ENCODE results near the gene SYT1.
"Not testable (repeated sequence)": the region's sequence is repeated elsewhere in the genome, so short reads cannot be mapped to it uniquely, and the experiment has no call there.

Gene SYT1

GRCh38 chr12:78864403-78864869 is at the start of gene SYT1:
SYT1 (plus strand) TSS chr12:78864774.
- no peak for DNase-seq (ENCODE audit: low read depth in 4 of 4, low spot score in 1 of 4)

- no peak for DNase-seq (ENCODE audit: low read depth in 4 of 4, low spot score in 1 of 4)
These were observed 46.1 kb upstream of the SYT1 start for GRCh38 chr12:78818487-78818886.

GRCh38 chr12:78820946-78821345 is 43.6 kb upstream of the SYT1 start:
- DNase-seq (ENCODE audit: low read depth in 4 of 4, low spot score in 1 of 4) = no peak

- no peak for DNase-seq (ENCODE audit: low read depth in 4 of 4, low spot score in 1 of 4)
These were observed 39.7 kb upstream of the SYT1 start for GRCh38 chr12:78824918-78825317.

- no peak for DNase-seq (ENCODE audit: low read depth in 4 of 4, low spot score in 1 of 4)
These were observed 34.9 kb upstream of the SYT1 start for GRCh38 chr12:78829690-78830089.

- no peak for DNase-seq (ENCODE audit: low read depth in 4 of 4, low spot score in 1 of 4)
These were observed 29.1 kb upstream of the SYT1 start for GRCh38 chr12:78835493-78835892.

- DNase-seq (ENCODE audit: low read depth in 4 of 4, low spot score in 1 of 4) = not testable (repeated sequence)
These were observed 24.0 kb upstream of the SYT1 start for GRCh38 chr12:78840518-78841019.

GRCh38 chr12:78853231-78853630 is 11.3 kb upstream of the SYT1 start:
- DNase-seq (ENCODE audit: low read depth in 4 of 4, low spot score in 1 of 4) = no peak

- DNase-seq (ENCODE audit: low read depth in 4 of 4, low spot score in 1 of 4) = no peak
These were observed 832 bp upstream of the SYT1 start for GRCh38 chr12:78863482-78864402.

- no peak for DNase-seq (ENCODE audit: low read depth in 4 of 4, low spot score in 1 of 4)
These were observed 393 bp downstream of the SYT1 start for GRCh38 chr12:78864870-78865463.

GRCh38 chr12:78865516-78865915 is 942 bp downstream of the SYT1 start:
- DNase-seq (ENCODE audit: low read depth in 4 of 4, low spot score in 1 of 4) = no peak

GRCh38 chr12:78866518-78866917 is 1.9 kb downstream of the SYT1 start:
- DNase-seq (ENCODE audit: low read depth in 4 of 4, low spot score in 1 of 4) = no peak

- no peak for DNase-seq (ENCODE audit: low read depth in 4 of 4, low spot score in 1 of 4)
These were observed 6.0 kb downstream of the SYT1 start for GRCh38 chr12:78870539-78870938.

- no peak for DNase-seq (ENCODE audit: low read depth in 4 of 4, low spot score in 1 of 4)
These were observed 7.0 kb downstream of the SYT1 start for GRCh38 chr12:78871566-78871965.

- DNase-seq (ENCODE audit: low read depth in 4 of 4, low spot score in 1 of 4) = no peak
These were observed 13.9 kb downstream of the SYT1 start for GRCh38 chr12:78878459-78878858.

- no peak for DNase-seq (ENCODE audit: low read depth in 4 of 4, low spot score in 1 of 4)
These were observed 14.3 kb downstream of the SYT1 start for GRCh38 chr12:78878866-78879265.

- no peak for DNase-seq (ENCODE audit: low read depth in 4 of 4, low spot score in 1 of 4)
These were observed 15.5 kb downstream of the SYT1 start for GRCh38 chr12:78880078-78880477.

- no peak for DNase-seq (ENCODE audit: low read depth in 4 of 4, low spot score in 1 of 4)
These were observed 17.1 kb downstream of the SYT1 start for GRCh38 chr12:78881685-78882084.

GRCh38 chr12:78885466-78885865 is 20.9 kb downstream of the SYT1 start:
- no peak for DNase-seq (ENCODE audit: low read depth in 4 of 4, low spot score in 1 of 4)

- DNase-seq (ENCODE audit: low read depth in 4 of 4, low spot score in 1 of 4) = no peak
These were observed 22.3 kb downstream of the SYT1 start for GRCh38 chr12:78886719-78887407.

- DNase-seq (ENCODE audit: low read depth in 4 of 4, low spot score in 1 of 4) = no peak
These were observed 22.9 kb downstream of the SYT1 start for GRCh38 chr12:78887444-78887843.

GRCh38 chr12:78888568-78888967 is 24.0 kb downstream of the SYT1 start:
- DNase-seq (ENCODE audit: low read depth in 4 of 4, low spot score in 1 of 4) = no peak
